22Rv1 (cell line): Measurements from ENCODE around the gene C10orf71.

Experiments
- CTCF ChIP-seq: fragments of 450-650 bp; IDR thresholded peaks from 2 replicates; pipeline ENCODE4 v1.5.1; 2017; ENCODE audit warnings: mild to moderate bottlenecking
- ZFX ChIP-seq: fragments of 450-650 bp; IDR thresholded peaks from 2 replicates; pipeline ENCODE4 v1.6.1; 2017; ENCODE audit warnings: antibody characterized with exemption, borderline replicate concordance

DNA sequence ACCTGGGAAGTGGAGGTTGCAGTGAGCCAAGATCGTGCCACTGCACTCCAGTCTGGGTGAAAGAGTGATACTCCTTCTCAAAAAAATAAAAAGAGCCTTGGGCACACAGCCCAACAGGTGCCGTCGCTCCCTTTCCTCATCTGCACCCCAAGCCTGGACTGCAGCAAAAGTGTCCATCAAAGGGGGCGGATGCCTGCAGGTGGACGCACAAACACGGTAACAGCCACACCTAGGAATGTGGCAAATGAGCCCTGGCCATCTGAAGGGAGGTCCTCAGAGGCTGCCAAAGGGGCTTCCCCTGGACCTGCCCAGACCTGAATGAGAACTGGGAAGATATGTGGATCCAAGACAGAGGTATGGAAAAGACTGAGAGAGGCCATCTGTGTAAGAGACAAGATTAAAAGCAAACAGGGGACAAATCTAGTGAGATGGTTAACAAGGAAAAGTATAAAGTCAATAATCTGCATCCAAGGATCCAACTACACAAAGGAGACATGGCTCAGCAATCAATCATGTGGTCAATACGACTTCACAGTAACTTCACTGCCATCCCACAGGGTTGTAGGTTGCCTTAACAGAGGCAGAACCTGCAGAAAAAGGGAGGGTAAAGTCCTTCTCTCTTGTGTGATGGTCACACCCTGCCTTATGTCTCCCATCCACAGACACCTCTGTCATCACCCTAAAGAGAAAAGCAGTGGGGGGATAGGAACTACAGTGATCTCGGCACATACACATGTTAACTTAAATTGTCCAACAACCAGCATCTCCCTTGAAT, 71.5 kb downstream of the C10orf71 start:
- TF ChIP-seq CTCF (no peak), ZFX (no peak)
